ENCODE measurements around the gene TMLHE.
"Not testable (repeated sequence)": the region's sequence is repeated elsewhere in the genome, so short reads cannot be mapped to it uniquely, and the experiment has no call there.

The TMLHE gene

DNA sequence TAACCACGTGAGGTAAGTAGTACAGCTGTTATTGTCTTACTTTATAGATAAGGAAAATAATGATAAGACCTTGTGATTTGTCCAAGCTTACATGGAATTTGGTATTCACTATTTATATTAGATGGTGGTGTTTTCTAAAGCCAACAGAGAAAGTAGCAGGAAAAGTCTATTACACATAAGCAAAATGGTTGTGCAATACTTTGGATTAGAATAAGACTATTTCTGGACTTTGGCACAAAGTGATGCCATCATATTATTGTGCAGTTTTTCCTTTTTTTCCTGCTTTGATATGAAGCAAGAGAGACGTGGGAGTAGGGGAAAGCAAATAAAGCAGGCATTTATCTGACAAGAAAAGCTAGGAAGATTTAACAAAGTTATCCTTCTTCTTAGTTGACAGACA is 117.6 kb downstream of the TMLHE start:
- not testable (repeated sequence) for DNase-seq (ENCODE audit: low spot score)

DNA sequence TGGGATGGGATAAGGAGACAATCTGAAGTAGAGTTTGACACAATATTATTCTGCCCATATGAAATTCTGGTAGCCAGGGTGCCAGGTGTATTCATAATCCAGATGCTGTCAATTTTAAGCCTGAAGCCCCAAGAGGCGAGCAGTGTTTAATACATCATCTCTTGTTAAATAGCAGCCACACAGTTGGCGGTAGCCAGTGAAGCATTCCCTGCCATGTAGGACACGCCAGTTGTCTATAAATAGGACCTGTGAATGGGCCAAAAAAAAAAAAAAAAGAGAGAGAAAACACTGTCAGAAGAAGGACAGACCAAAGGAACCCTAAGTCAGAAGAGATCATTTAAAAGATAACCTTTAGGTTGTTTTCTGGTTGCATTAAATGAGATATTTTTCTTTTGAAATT is 121.3 kb downstream of the TMLHE start:
- DNase-seq (ENCODE audit: low spot score), result not testable (repeated sequence)

DNA sequence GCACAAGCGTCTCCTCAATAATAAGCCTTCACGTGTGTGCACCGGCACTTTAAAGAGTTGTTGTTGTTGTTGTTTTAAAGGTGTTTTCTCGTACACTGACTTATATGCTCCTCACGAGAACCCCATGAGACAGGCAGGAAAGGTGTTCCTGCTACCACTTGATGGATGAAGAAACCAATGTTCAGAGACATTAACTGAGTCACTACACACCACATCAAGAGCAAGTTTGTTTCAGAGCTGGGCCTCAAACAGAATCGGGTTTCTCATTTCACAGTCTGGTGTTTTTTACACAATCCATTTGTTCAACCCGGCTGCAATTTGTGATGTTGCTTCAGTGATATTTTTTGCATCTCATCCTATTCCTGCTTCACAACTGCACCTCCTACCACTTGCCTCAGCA is 135.6 kb downstream of the TMLHE start:
- not testable (repeated sequence) for DNase-seq (ENCODE audit: low spot score)

DNA sequence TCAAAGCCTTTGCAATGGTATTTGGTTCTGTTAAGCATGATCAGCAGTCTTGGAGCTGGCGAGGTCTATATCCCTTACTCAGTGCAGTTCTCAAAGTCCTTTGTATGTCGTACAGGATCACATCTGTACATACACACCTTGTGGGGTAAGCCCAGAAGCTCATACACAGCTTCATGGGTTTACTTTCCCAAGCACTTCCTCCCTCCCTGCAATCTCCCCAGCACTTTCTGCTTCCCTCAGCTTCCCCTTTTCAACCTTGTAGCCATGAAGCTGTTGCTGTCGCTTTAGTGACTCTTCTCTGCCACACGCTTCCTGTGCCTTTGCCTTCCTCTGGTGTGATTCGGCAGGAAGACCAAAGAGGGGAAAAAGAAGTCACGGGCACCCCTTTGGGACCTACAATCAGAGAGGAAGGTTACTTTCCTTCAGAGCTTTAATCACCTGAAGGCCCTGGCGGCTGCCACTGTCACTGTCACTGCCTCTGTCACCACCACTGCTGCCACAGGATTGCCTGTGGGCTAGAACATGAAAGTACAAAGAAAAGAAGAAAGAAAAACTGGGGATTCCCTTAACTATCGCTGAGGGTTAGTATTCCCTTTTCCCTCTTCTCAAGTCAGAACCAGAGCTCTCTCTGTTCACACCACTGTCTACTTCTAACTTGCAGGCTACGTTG is 146.3 kb downstream of the TMLHE start:
- DNase-seq (ENCODE audit: low spot score), result not testable (repeated sequence)

DNA sequence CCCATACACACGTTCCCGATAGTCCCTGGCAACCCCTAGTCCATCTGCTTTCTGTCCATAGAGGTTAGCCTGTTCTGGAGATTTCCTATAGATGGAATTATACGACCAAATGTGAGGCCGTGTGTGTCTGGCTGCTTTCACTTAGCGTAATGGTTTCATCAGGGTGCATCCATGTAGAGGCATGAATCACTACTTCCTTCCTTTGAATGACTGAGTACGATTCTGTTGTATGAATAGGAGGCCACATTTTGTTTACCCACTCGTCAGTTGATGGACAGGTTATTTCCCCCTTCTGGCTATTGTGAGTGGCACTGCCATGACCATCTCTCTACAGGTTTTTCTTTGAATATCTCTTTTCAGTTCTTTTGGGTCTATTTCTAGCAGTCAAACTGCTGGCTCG is 152.3 kb downstream of the TMLHE start:
- DNase-seq (ENCODE audit: low spot score), result not testable (repeated sequence)

DNA sequence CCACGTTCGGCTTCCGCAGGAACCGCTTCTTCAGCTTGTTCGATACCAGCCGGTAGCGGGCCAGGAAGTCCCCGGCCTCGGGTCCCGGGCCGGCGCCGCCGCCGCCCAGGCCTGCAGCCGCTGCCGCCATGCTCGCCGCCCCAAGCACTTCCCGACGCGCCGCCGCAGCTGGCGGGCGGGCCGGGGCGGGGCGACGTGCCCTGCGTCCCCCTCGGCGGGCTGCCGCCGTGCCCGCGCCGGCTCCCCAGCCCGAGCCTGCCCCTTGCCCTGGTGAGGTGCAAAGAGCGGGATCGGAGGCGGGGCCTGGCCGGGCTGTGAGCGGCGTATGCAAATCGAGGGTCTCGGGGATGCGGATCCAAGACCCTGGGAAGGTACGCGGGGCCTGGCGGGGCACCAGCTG is 154.3 kb downstream of the TMLHE start, which contains the start of gene F8A3:
F8A3 (minus strand) TSS at position 150 of the 400 bp plus-strand sequence; CDS start at position 130, 20 bp downstream.
- not testable (repeated sequence) for DNase-seq (ENCODE audit: low spot score)

DNA sequence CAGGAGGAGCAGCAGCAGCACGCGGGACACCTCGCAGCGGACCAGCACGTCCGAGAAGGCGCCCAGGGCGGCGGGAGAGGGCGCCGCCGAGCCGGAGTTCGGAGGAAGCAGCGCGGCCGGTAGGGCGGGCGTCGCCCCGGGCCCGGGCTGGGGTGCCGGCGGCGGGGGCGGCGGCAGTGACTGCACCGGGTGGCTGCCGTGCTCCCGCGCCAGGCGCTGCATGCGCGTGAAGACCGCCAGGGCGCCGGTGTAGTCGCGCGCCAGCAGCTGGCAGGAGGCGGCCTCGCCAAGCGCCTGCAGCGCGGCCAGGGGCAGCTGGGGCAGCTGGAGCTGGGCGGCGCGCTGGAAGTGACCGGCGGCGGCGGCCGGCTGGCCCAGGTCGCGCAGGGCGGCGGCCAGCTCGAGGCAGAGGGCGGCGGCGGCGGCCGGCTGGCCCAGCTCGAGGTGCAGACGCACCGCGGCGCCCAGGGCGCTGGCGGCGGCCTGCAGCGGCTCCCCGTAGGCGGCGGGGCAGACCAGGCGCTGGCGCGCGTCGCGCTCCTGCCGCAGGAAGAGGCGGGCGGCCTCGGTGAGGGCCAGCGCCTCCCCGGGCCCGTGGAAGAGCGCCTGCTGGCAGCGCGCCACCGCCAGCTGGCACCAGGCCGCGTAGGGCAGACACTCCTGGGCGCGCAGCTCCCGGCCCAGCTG is 154.8 kb downstream of the TMLHE start:
- not testable (repeated sequence) for DNase-seq (ENCODE audit: low spot score)

DNA sequence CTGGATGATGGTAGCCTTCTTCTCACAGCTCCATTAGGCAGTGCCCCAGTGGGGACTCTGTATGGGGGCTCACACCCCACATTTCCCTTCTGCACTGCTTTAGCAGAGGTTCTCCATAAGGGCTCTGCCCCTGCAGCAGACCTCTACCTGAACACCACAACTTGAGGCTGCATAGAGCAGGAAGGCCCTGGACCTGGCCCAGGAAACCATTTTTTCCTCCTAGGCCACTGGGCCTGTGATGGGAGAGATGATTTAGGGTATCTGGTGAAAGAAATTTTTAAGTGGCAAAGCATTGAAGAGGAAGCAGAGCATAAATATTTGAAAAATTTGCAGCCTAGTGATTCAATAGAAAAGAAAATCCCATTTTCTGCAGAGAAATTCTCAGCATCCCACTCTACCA is 171.7 kb downstream of the TMLHE start:
- no peak for DNase-seq (ENCODE audit: low spot score)
